Muscle layer of duodenum (tissue), 2 donors: Measurements from ENCODE around the gene SH3RF1.

Experiments used
- H3K27ac ChIP-seq: one replicate; pipeline ENCODE4 v1.7.0; 2013; ENCODE audit warnings: mild to moderate bottlenecking, low read length
- H3K27me3 ChIP-seq: one replicate; pipeline ENCODE4 v1.7.0; 2013; ENCODE audit warnings: low read depth, mild to moderate bottlenecking, control low read depth, low read length
- H3K36me3 ChIP-seq, 2 donors: one replicate each; pipeline ENCODE4 v1.7.0; 2013; ENCODE audit warnings: low read length in 2 of 2, control low read depth in 1 of 2, mild to moderate bottlenecking in 1 of 2; ENCODE audit not compliant: insufficient read depth in 2 of 2, control insufficient read depth in 1 of 2
- H3K4me1 ChIP-seq, 2 donors: one replicate each; pipeline ENCODE4 v1.7.0; 2013; ENCODE audit warnings: low read length in 2 of 2, mild to moderate bottlenecking in 2 of 2, control low read depth in 1 of 2, moderate library complexity in 1 of 2; ENCODE audit not compliant: insufficient read depth in 2 of 2, control insufficient read depth in 1 of 2
- H3K4me3 ChIP-seq, 2 donors: one replicate each; pipeline ENCODE4 v1.7.0; 2013; ENCODE audit warnings: low read length in 2 of 2, low read depth in 1 of 2, mild to moderate bottlenecking in 1 of 2
- H3K9me3 ChIP-seq, 2 donors: one replicate each; pipeline ENCODE4 v1.7.0; 2013; ENCODE audit warnings: low read length in 2 of 2, control low read depth in 1 of 2, mild to moderate bottlenecking in 1 of 2; ENCODE audit not compliant: control insufficient read depth in 1 of 2
- donor health status: healthy.

The SH3RF1 gene

GRCh38 chr4:169107528-169107927, 163.2 kb downstream of the SH3RF1 start:
- H3K4me3 ChIP-seq: no peak overlapping the region
- H3K27me3 ChIP-seq: no peaks in the 10 kb centered on the region
- no peaks in the 10 kb centered on the region for H3K9me3 ChIP-seq
- H3K4me1 ChIP-seq: peaks cover 0 to 6% of the 10 kb centered on the region in 2 donors
- H3K27ac ChIP-seq: no peak overlapping the region
- H3K36me3 ChIP-seq: peaks cover 8 to 33% of the 10 kb centered on the region in 2 donors

GRCh38 chr4:169106696-169107229, 164.0 kb downstream of the SH3RF1 start:
- Histone ChIP-seq H3K36me3 (peaks cover 5 to 25% of the 10 kb centered on the region in 2 donors), H3K27me3 (no peaks in the 10 kb centered on the region), H3K4me1 (peaks cover 0 to 6% of the 10 kb centered on the region in 2 donors), H3K9me3 (no peaks in the 10 kb centered on the region), H3K27ac (no peak overlapping the region), H3K4me3 (no peak overlapping the region)

- Histone ChIP-seq H3K27ac (no peak overlapping the region), H3K4me1 (peaks cover 0 to 6% of the 10 kb centered on the region in 2 donors), H3K9me3 (no peaks in the 10 kb centered on the region), H3K4me3 (no peak overlapping the region), H3K27me3 (no peaks in the 10 kb centered on the region), H3K36me3 (peaks cover 5 to 22% of the 10 kb centered on the region in 2 donors)
These were observed 165.1 kb downstream of the SH3RF1 start for GRCh38 chr4:169105620-169106019.

- H3K4me3 ChIP-seq: no peak overlapping the region
- peaks cover 0 to 15% of the 10 kb centered on the region in 2 donors for H3K4me1 ChIP-seq
- H3K9me3 ChIP-seq: no peaks in the 10 kb centered on the region
- H3K27me3 ChIP-seq: no peaks in the 10 kb centered on the region
- H3K36me3 ChIP-seq: peaks cover 5 to 16% of the 10 kb centered on the region in 2 donors
- no peak overlapping the region for H3K27ac ChIP-seq
These were observed 166.8 kb downstream of the SH3RF1 start for GRCh38 chr4:169103966-169104412.

- Histone ChIP-seq H3K9me3 (no peaks in the 10 kb centered on the region), H3K27ac (no peak overlapping the region), H3K4me1 (peaks cover 0 to 15% of the 10 kb centered on the region in 2 donors), H3K36me3 (peaks cover 5 to 12% of the 10 kb centered on the region in 2 donors), H3K27me3 (no peaks in the 10 kb centered on the region), H3K4me3 (no peak overlapping the region)
These were observed 168.7 kb downstream of the SH3RF1 start for GRCh38 chr4:169102026-169102425.

DNA sequence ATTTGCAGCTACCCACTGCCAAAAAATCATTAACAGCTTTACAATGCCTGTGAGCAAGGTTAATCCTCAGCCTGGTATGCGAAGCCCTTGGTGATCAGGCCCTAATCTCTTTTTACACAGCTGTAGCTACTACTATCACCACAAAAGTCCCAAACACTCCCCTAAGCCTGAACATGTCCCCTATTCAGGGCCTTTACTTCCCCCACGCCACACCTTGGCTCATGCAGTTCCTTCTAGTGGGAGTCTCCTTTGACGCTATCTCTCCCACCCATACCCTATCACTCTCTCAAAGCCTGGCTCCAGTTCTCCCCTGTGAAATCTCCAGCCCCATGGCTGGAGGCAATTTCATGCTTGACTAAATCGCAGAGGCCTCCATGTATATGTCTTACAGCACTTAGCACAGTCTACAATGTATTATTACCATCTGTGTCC, 170.1 kb downstream of the SH3RF1 start:
- Histone ChIP-seq H3K4me1 (peaks cover 0 to 15% of the 10 kb centered on the region in 2 donors), H3K27me3 (no peaks in the 10 kb centered on the region), H3K4me3 (no peak overlapping the region), H3K27ac (no peak overlapping the region), H3K36me3 (peaks cover 0 to 9% of the 10 kb centered on the region in 2 donors), H3K9me3 (no peaks in the 10 kb centered on the region)

DNA sequence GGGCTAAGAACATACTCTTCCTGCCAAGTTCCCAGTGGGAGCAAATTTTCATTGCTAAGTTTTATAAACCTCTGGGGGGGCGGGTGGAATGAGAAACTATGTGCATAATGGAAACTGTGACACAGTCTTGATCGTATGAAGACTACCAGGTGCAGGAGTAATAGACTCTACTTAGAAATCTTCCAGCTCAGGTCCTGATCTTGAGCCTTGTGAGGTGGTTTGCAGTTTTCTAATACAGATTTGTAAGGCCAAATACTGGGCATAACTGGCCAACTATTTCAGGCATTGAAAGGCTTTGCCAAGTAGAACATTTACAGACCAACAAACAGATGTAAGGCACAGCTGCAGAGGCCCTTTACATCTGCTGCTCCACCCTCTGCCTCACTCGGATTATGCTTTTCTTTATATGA, 171.0 kb downstream of the SH3RF1 start:
- Histone ChIP-seq H3K36me3 (peaks cover 6 to 9% of the 10 kb centered on the region in 2 donors), H3K4me1 (peaks cover 0 to 15% of the 10 kb centered on the region in 2 donors), H3K9me3 (no peaks in the 10 kb centered on the region), H3K27ac (no peak overlapping the region), H3K4me3 (no peak overlapping the region), H3K27me3 (no peaks in the 10 kb centered on the region)

GRCh38 chr4:169098969-169099690, 171.6 kb downstream of the SH3RF1 start:
- Histone ChIP-seq H3K27ac (no peak overlapping the region), H3K4me3 (no peak overlapping the region), H3K9me3 (no peaks in the 10 kb centered on the region), H3K27me3 (no peaks in the 10 kb centered on the region), H3K36me3 (peaks cover 6 to 9% of the 10 kb centered on the region in 2 donors), H3K4me1 (peaks cover 0 to 14% of the 10 kb centered on the region in 2 donors)

DNA sequence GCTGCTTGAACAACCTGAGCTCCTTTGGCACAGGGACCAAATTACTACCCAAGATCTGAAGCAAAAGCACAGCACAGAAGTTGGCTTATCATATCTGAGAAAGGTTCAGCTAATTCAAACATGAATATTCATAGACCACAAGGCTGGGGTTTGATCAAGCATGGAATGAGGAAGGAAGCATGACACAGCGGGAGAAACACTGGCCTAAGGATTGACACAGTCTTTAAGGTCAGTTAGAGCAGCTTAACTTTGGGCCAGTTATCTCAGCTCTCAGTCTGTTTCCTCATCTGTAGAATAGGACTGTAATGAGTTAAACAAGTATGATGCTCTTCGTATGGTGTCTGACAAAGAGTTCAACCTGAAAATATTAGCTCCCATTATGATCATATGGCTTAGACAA, 172.2 kb downstream of the SH3RF1 start:
- Histone ChIP-seq H3K9me3 (no peaks in the 10 kb centered on the region), H3K4me1 (peaks cover 0 to 9% of the 10 kb centered on the region in 2 donors), H3K27ac (no peak overlapping the region), H3K4me3 (no peak overlapping the region), H3K36me3 (peaks cover 6 to 9% of the 10 kb centered on the region in 2 donors), H3K27me3 (no peaks in the 10 kb centered on the region)

- Histone ChIP-seq H3K36me3 (peaks cover 8 to 9% of the 10 kb centered on the region in 2 donors), H3K4me3 (no peak overlapping the region), H3K27ac (no peak overlapping the region), H3K4me1 (peaks cover 0 to 9% of the 10 kb centered on the region in 2 donors), H3K27me3 (no peaks in the 10 kb centered on the region), H3K9me3 (no peaks in the 10 kb centered on the region)
These were observed 172.7 kb downstream of the SH3RF1 start for GRCh38 chr4:169098054-169098497.

- H3K4me3 ChIP-seq: no peak overlapping the region
- no peak overlapping the region for H3K27ac ChIP-seq
- no peaks in the 10 kb centered on the region for H3K9me3 ChIP-seq
- peaks cover 9% of the 10 kb centered on the region in 2 donors for H3K36me3 ChIP-seq
- H3K27me3 ChIP-seq: no peaks in the 10 kb centered on the region
- H3K4me1 ChIP-seq: peaks cover 0 to 9% of the 10 kb centered on the region in 2 donors
These were observed 174.5 kb downstream of the SH3RF1 start for GRCh38 chr4:169096221-169096620.
